Astrocyte (in vitro differentiated cells and primary cell): ENCODE measurements around the gene NLRP12.

Experiments used
- EZH2 ChIP-seq: IDR thresholded peaks from 2 replicates; pipeline ENCODE4 v1.6.1; 2012; ENCODE audit warnings: mild to moderate bottlenecking, low read length, inconsistent platforms; ENCODE audit not compliant: insufficient read depth
- TF ChIP-seq, protein P1 (sequence below): IDR thresholded peaks from 2 replicates; pipeline ENCODE4 v1.5.1; 2011; ENCODE audit warnings: low read depth, mild to moderate bottlenecking, inconsistent platforms, low read length, moderate library complexity; ENCODE audit not compliant: insufficient read depth

DNA sequence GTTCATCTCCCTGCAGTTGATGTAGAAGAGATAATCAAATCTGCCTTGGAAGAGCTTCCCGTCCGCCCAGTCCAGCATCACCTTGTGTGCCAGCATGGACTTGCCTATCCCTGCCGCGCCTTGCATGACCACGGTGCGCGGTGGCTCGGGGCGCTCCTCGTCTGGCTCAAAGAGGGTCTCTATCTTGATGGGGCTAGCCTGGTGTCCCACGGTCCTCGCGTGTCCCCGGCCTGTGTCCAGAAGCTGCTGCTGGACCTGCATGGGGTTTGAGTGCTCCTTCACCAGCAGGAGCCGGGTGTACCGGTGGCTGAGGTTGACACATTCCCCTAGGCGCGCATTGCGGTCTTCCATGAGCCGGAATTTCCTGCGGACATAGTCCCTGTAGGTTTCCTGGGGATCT is 13.2 kb downstream of the NLRP12 start:
- TF ChIP-seq, protein P1, sequence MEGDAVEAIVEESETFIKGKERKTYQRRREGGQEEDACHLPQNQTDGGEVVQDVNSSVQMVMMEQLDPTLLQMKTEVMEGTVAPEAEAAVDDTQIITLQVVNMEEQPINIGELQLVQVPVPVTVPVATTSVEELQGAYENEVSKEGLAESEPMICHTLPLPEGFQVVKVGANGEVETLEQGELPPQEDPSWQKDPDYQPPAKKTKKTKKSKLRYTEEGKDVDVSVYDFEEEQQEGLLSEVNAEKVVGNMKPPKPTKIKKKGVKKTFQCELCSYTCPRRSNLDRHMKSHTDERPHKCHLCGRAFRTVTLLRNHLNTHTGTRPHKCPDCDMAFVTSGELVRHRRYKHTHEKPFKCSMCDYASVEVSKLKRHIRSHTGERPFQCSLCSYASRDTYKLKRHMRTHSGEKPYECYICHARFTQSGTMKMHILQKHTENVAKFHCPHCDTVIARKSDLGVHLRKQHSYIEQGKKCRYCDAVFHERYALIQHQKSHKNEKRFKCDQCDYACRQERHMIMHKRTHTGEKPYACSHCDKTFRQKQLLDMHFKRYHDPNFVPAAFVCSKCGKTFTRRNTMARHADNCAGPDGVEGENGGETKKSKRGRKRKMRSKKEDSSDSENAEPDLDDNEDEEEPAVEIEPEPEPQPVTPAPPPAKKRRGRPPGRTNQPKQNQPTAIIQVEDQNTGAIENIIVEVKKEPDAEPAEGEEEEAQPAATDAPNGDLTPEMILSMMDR = no peak
- no peak for TF ChIP-seq EZH2
